ENCODE results near the gene PRSS22.

Gene PRSS22

GRCh38 chr16:2811703-2812471 lies 46.1 kb downstream of the PRSS22 start:
- no peak for FAIRE-seq

DNA sequence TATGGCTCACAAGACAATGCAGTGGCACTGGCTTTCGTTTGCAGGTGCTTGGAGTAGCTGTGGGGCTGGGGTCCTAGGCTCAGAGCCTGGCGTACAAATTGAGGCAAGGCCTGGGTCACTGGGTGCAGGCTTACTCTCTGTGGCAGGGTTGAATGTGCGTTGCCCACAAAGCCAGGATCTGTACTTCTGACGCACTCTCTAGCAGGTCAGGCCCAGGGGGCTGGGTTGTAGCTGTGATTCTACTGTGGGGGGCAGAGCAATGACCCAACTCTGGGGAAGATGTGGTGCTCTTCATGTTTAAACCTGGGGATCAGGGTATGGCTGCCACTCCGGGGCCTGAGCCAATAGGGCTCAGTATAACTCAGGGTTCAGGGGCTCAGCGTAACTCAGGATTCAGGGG lies 47.3 kb downstream of the PRSS22 start:
- FAIRE-seq, result no peak

DNA sequence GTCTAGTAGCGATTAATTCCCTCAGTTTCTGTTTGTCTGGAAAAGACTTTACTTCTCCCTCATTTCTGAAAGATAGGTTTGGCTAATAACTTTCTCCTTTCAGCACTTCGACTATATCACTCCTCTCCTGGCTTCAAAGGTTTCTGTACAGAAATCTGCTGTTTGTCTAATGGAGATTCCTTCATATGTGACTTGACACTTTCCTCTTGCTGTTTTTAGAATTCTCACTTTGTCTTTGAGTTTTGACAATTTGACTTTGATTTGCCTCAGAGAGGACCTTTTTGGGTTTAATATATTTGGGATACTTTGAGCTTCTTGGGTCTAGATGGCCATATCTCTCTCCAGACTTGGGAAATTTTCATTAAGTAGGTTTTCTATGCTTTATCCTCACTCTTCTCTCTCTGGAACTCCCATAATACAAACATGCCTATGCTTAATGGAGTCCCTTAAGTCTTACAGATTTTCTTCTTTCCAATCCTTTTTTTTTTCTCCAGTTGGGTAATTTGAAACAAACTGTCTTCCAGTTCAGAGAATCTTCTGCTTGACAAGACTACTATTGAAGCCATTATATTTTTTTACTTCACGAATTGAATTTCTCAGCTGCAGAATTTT lies 48.7 kb downstream of the PRSS22 start:
- no peak for FAIRE-seq

DNA sequence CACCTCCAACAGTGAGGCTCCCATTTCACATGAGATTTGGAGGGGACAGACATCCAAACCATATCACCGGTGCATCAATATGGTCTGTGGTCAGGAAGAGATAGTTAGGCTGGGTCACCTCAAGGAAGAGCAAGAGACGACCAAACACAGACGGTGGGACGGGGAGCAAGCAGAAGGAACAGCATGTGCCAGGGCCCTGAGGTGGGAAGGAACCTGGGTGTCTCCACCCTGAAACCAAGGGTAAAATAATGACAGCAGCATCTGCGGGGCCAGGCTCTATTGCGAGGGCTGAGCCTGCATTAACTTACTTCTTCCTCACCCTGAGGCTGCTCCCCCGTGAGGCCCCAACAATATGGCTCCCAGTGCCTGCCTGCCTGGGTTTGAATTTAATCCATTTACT lies 49.8 kb downstream of the PRSS22 start:
- FAIRE-seq, result no peak

DNA sequence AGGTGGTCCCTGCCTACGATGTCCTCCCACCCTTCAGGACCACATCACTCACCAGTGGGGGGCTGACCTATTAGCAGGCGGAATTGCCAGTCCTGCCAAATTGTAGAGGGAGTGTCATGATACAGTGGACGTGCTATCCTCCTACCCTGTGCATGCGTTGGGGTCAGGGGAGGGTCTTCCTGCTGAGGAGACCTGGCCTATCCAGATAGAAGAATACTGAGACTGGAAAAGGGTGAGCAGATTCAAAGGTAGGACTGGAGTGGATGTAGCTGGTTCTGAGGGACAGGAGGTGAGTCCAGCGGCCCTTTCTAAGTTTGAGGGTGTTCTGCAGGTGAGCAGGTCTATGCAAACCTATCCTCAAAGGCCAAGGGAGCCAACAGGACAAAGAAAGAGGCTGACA lies 51.7 kb downstream of the PRSS22 start:
- FAIRE-seq, result no peak

GRCh38 chr16:2804728-2805127 lies 53.2 kb downstream of the PRSS22 start:
- no peak for FAIRE-seq

GRCh38 chr16:2803545-2804195 lies 54.3 kb downstream of the PRSS22 start:
- no peak for FAIRE-seq

All from A204.1 (cell line).